ENCODE measurements around the gene RRM1.

- TF ChIP-seq, protein P1, sequence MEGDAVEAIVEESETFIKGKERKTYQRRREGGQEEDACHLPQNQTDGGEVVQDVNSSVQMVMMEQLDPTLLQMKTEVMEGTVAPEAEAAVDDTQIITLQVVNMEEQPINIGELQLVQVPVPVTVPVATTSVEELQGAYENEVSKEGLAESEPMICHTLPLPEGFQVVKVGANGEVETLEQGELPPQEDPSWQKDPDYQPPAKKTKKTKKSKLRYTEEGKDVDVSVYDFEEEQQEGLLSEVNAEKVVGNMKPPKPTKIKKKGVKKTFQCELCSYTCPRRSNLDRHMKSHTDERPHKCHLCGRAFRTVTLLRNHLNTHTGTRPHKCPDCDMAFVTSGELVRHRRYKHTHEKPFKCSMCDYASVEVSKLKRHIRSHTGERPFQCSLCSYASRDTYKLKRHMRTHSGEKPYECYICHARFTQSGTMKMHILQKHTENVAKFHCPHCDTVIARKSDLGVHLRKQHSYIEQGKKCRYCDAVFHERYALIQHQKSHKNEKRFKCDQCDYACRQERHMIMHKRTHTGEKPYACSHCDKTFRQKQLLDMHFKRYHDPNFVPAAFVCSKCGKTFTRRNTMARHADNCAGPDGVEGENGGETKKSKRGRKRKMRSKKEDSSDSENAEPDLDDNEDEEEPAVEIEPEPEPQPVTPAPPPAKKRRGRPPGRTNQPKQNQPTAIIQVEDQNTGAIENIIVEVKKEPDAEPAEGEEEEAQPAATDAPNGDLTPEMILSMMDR (optimal IDR thresholded peaks at IDR 0.05 in 1 of 3, IDR thresholded peaks at IDR 0.05 in 1 of 3, conservative IDR thresholded peaks at IDR 0.05 in 1 of 3; ENCODE audit: extremely low read depth in 1 of 3, insufficient read depth in 2 of 3, low read length in 3 of 3) = no peak
- TF ChIP-seq EZH2 (IDR thresholded peaks at IDR 0.05; ENCODE audit: low read length) = no peak
Observed at GRCh38 chr11:4146772-4147098, 52.1 kb downstream of the RRM1 start.

Data from keratinocyte (primary cell).